Adrenal gland (tissue), 12 donors: ENCODE measurements around the gene ZSCAN22. TPM values are rescaled to one million over a fixed set of nuclear protein-coding genes. Genes with fewer than 3 reads are reported as not detected.
A peak's percentile ranks its signal among the peaks of the same experiment; 100 is the strongest.

Source experiments
- DNase-seq, 7 donors: peaks; one replicate each; pipeline ENCODE4 v3.0.0-alpha.2; 2019 to 2020
- H3K27ac ChIP-seq, 5 donors: fragments of 200-600 bp; sonication (generic) in 4 of 5; 1 replicate in 3 of 5; 2 replicates in 2 of 5; pipeline versions ENCODE4 v1.5.1 to v1.8.0; 2016 to 2020; ENCODE audit warnings: mild to moderate bottlenecking in 1 of 5
- H3K27me3 ChIP-seq: fragments of 200-600 bp; 2 replicates; pipeline ENCODE4 v1.8.0; 2021
- H3K36me3 ChIP-seq, 2 donors: fragments of 200-600 bp; replicated peaks in 1 of 2; 1 replicate in 1 of 2; 2 replicates in 1 of 2; pipeline versions ENCODE4 v1.5.1 to v1.8.0; 2018 to 2022
- H3K4me1 ChIP-seq, 2 donors: fragments of 200-600 bp; replicated peaks in 1 of 2; 1 replicate in 1 of 2; 2 replicates in 1 of 2; pipeline versions ENCODE4 v1.5.1 to v1.8.0; 2018 to 2021
- H3K4me3 ChIP-seq, 4 donors: fragments of 200-600 bp; sonication (generic) in 3 of 4; one replicate each; pipeline ENCODE4 v1.5.1; 2016 to 2018
- H3K9me3 ChIP-seq, 3 donors: fragments of 200-600 bp; sonication (generic) in 1 of 3; replicated peaks in 1 of 3; 1 replicate in 2 of 3; 2 replicates in 1 of 3; pipeline versions ENCODE4 v1.5.1 to v1.8.0; 2016 to 2021
- POLR2A ChIP-seq, 2 donors: fragments of 450-650 bp; IDR thresholded peaks; one replicate each; pipeline ENCODE4 v1.6.1; 2017; ENCODE audit warnings: antibody characterized with exemption in 2 of 2, mild to moderate bottlenecking in 2 of 2, moderate library complexity in 1 of 2
- WGBS, 4 donors: extraction: QIAGEN DNeasy Blood & Tissue Kit in 2 of 4; methylation state at CpG; one replicate each; pipeline versions ENCODE4 v1.1.5 to v1.1.7; 2013 to 2017; 5-methylcytosine and 5-hydroxymethylcytosine counted together
- intact Hi-C, 2 donors: fragments of 100-400 bp; cut with DNase I; formaldehyde crosslinking; loops; one replicate each; pipeline versions ENCODE4 v1.14.1 to v1.15.0; 2022 to 2023
- polyA plus RNA-seq, 3 donors: library from polyadenylated mRNA; stranded (reverse); fragments of 200-250 nt in 2 of 3; fragments of 350-450 nt in 1 of 3; fragmentation: Illumina TruSeq in 1 of 3; extraction: RNeasy Lipid Tissue Mini Kit (QIAGEN cat#74804) in 1 of 3; gene quantifications; one replicate each; pipeline ENCODE4 v1.2.3, GENCODE V29; 2013 to 2014
- total RNA-seq, 9 donors: library from RNA; depleted of rRNA in 4 of 9; stranded (reverse); fragments of >200 nt in 4 of 9; fragments of 120-200 nt in 1 of 9; fragmentation: NEBNext Ultra II Directional in 1 of 9; extraction: Animal tissue kit (Norgen Biotek cat#: 25700) in 1 of 9; gene quantifications; one replicate each; pipeline versions ENCODE4 v1.1.0 to v1.2.4, GENCODE V29; 2013 to 2023
- TF ChIP-seq, protein P1 (sequence below), 6 experiments: fragments of 450-650 bp in 4 of 6; fragments of 200-600 bp in 2 of 6; sonication (generic) in 1 of 6; IDR thresholded peaks; 1 replicate in 5 of 6; 2 replicates in 1 of 6; pipeline versions ENCODE4 v1.5.1 to v1.8.0; 2016 to 2021; ENCODE audit warnings: antibody characterized with exemption in 6 of 6, mild to moderate bottlenecking in 2 of 6, moderate library complexity in 1 of 6
- donor health status: healthy with polysubstance abuse.
- donor health status: Bipolar disorder and iron deficiency.
- donor health status: DM: yes; HTN: yes; CAD: no.
- donor health status: DM: no; HTN: no; CAD: no.
- donor health status: DM: no; HTN: no; CAD: no.
- donor health status: DM: yes; HTN: yes; CAD: no.

The ZSCAN22 gene
- total and polyA plus RNA-seq, 12 donors: 0.98 to 4.8 (median 3.0) TPM

DNA sequence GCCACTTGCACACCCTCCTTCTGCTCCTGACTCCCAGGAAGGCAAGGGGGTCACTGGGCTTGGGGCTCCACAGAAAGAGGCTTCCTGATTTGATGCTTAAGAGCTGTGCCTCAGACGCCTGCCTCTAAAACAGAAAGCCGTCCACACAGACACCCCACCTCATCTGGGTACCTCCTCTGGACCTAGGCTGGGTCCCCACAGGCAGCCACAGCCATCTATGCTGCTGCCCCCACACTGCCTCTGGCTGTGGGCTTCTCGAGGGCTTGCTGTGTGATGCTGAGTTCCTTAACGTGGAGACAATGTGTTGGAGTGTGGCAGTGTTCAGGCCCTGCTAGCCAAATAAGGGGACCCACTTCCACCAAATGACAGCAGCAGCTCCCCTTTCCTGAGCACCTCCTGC, 8.5 kb upstream of the ZSCAN22 start:
- WGBS, 4 donors: 76 to 85% (median 85%) methylated on average over 3 to 4 of the region's 4 CpGs
- H3K36me3 ChIP-seq: peaks cover 0 to 20% of the 10 kb centered on the region in 2 donors

DNA sequence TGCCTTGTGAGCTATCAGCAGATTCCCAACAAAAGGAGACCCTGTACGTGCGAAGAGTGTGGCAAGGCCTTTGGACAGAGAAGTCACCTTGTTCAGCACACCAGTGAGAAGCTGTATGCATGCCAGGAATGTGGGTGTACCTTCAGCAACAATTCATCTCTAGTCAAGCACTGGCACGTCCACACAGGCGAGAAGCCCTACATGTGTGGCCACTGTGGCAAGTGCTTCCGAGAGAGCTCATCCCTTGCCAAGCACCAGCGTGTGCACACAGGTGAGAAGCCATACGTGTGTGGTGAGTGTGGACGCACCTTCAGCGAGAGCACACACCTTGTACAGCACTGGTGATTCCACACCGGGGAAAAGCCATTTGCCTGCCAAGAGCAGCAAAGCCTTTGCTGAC, 7.6 kb upstream of the ZSCAN22 start:
- Histone ChIP-seq H3K27ac (no peak overlapping the region), H3K27me3 (no peaks in the 10 kb centered on the region), H3K4me1 (no peaks in the 10 kb centered on the region), H3K4me3 (no peak overlapping the region), H3K36me3 (peaks cover 0 to 13% of the 10 kb centered on the region in 2 donors), H3K9me3 (no peaks in the 10 kb centered on the region)
- no peak for DNase-seq
- intact Hi-C loops: no loop called here
- TF ChIP-seq, protein P1, sequence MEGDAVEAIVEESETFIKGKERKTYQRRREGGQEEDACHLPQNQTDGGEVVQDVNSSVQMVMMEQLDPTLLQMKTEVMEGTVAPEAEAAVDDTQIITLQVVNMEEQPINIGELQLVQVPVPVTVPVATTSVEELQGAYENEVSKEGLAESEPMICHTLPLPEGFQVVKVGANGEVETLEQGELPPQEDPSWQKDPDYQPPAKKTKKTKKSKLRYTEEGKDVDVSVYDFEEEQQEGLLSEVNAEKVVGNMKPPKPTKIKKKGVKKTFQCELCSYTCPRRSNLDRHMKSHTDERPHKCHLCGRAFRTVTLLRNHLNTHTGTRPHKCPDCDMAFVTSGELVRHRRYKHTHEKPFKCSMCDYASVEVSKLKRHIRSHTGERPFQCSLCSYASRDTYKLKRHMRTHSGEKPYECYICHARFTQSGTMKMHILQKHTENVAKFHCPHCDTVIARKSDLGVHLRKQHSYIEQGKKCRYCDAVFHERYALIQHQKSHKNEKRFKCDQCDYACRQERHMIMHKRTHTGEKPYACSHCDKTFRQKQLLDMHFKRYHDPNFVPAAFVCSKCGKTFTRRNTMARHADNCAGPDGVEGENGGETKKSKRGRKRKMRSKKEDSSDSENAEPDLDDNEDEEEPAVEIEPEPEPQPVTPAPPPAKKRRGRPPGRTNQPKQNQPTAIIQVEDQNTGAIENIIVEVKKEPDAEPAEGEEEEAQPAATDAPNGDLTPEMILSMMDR (IDR thresholded peaks at IDR 0.05): no peak
- TF ChIP-seq POLR2A (IDR thresholded peaks at IDR 0.05): no peak
- WGBS, 4 donors: 93 to 100% (median 95%) methylated on average over 3 to 10 of the region's 10 CpGs

More for the DNA sequence above, 8.5 kb upstream of the ZSCAN22 start:
- no peak for DNase-seq
- no peaks in the 10 kb centered on the region for H3K4me1 ChIP-seq
- no peak overlapping the region for H3K4me3 ChIP-seq
- TF ChIP-seq POLR2A (IDR thresholded peaks at IDR 0.05): no peak
- TF ChIP-seq, protein P1 (IDR thresholded peaks at IDR 0.05): no peak
- no peaks in the 10 kb centered on the region for H3K9me3 ChIP-seq
- intact Hi-C loops: no loop called here
- H3K27ac ChIP-seq: no peak overlapping the region
- H3K27me3 ChIP-seq: no peaks in the 10 kb centered on the region

DNA sequence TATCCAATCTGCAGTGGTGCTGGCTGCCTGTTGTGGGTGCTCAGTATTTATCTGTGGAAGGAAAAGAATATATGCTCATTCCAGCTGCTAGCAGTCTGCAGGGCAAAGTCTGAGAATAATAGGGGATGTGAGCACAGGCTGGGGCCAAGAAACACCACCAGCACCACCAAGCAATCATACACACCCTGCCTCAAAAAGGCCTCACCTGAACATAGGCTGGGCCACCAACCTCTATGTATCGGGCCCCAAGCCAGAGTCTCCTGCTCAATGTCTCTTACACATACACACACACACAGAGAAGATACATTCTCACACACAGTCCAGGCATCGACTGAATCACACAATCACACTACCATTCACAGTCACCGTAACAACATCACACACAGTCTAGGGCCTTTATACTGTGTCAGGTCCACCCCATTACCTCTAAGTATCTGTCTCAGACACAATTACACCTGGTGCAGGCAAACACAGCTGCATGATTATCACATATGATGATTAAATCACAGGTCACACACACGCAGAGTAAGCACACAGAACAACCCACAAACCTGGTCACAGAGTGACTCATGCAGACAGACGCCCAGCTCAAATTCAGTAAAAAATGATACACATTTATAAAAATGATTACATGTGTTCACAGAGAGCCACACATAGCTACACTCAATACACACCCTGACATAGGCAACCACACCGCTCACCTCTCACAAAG, 1.3 kb upstream of the ZSCAN22 start:
- Histone ChIP-seq H3K27me3 (no peaks in the 10 kb centered on the region), H3K4me1 (peaks cover 0 to 23% of the 10 kb centered on the region in 2 donors), H3K36me3 (peaks cover 0 to 4% of the 10 kb centered on the region in 2 donors), H3K27ac (no peak overlapping the region), H3K4me3 (peak overlapping the region in 1 of 4 donors; percentile 64), H3K9me3 (no peaks in the 10 kb centered on the region)
- no peak for DNase-seq
- WGBS, 4 donors: 73 to 88% (median 83%) methylated on average over 6 of the region's 6 CpGs
- TF ChIP-seq, protein P1 (IDR thresholded peaks at IDR 0.05): no peak
- no peak for TF ChIP-seq POLR2A (IDR thresholded peaks at IDR 0.05)
- intact Hi-C loops: no loop called here

DNA sequence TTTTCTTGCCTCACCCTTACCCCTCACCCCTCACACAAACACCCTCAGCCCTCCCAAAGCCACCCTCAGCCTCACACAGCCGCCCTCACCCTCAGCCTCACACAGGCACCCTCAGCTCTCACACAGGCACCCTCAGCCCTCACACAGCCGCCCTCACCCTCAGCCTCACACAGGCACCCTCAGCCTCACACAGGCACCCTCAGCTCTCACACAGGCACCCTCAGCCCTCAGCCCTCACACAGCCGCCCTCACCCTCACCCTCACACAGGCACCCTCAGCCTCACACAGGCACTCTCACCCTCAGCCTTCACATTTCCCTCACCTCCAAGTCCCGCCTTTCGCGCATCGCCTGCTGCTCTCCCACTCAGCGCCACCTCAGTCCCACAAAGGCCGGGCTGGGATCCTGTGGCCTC, 287 bp upstream of the ZSCAN22 start:
- intact Hi-C loops: no loop called here
- Histone ChIP-seq H3K4me1 (peaks cover 0 to 23% of the 10 kb centered on the region in 2 donors), H3K4me3 (peak overlapping the region; percentile 40 to 89 (median 64)), H3K36me3 (peaks cover 0 to 4% of the 10 kb centered on the region in 2 donors), H3K9me3 (no peaks in the 10 kb centered on the region), H3K27ac (peak overlapping the region in 4 of 5 donors; percentile 78 to 96 (median 88)), H3K27me3 (no peaks in the 10 kb centered on the region)
- 3 to 10% (median 6%) methylated on average over 7 to 9 of the region's 9 CpGs for WGBS, 4 donors
- TF ChIP-seq, protein P1 (IDR thresholded peaks at IDR 0.05): no peak
- TF ChIP-seq POLR2A (IDR thresholded peaks at IDR 0.05): no peak
- no peak for DNase-seq
